Globus pallidus (tissue), 1 donor: ENCODE results near the gene GPER1.
"Not testable (repeated sequence)": the region's sequence is repeated elsewhere in the genome, so short reads cannot be mapped to it uniquely, and the experiment has no call there.

ENCODE experiments used
- DNase-seq: peaks from one replicate; pipeline ENCODE4 v3.0.0-alpha.2; 2015; ENCODE audit warnings: low spot score

Gene GPER1

GRCh38 chr7:1103789-1104515 lies 16.0 kb downstream of the GPER1 start:
- DNase-seq = no peak

GRCh38 chr7:1104516-1105179 lies 16.7 kb downstream of the GPER1 start:
- no peak for DNase-seq

DNA sequence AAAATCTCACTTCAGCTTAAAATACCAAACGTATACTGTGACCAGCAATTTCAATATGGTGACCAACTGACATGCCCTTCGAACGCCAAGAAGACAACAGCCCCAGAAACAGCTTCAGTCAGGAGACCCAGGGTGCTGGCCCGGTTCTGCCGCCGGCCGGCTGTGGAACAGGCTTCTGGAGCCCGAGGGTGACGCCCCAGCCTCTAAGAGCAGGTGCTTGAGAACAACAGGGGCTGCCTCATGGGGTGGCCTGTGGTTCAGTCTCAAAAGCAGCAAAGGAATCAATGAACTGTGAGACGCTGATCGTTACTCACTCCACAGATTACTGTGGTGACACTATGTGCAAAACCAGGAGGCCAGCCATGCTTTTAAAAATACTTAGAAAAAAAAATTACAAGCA lies 17.3 kb downstream of the GPER1 start:
- DNase-seq = no peak

DNA sequence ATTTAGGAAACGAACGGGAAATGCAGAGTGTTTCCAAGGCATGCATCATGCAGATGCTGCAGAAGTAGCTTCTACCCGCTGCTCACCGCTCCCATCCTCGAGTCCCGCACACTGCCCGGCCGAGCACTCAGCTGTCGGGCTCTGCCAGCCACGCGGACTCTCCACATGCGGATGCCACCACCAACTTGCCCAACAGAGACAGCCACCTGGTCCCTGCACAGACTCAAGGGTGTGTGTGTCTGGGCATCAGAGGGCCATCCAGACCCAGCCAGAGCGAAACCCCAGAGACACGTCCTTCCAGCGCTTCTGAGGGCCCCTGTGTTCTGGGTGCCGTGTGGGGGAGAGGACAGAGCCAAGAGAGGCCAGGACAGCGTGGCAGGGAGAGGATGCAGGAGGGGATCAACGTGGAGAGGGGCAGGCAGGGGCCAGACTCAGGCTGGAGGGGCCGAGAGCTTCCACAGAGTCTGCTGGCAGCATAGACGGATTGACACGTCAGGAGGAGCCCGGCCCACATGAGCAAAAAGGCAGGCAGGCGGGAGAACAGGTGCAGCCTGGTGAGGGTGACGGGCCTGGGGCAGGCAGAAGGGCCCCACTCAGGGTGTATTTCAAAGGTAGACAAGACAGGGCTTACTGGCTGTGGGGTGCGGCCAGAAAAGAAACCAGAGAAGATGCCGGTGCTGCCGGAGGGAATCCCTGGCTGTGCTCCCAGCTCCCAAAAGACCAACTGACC lies 18.3 kb downstream of the GPER1 start:
- no peak for DNase-seq

- DNase-seq = no peak
Measured at GRCh38 chr7:1106793-1107421, 19.0 kb downstream of the GPER1 start.

GRCh38 chr7:1108264-1108920 lies 20.5 kb downstream of the GPER1 start:
- no peak for DNase-seq

GRCh38 chr7:1109581-1110310 lies 21.8 kb downstream of the GPER1 start:
- DNase-seq = no peak

GRCh38 chr7:1110358-1110757 lies 22.4 kb downstream of the GPER1 start:
- no peak for DNase-seq

- DNase-seq = no peak
Measured at GRCh38 chr7:1111156-1111555, 23.2 kb downstream of the GPER1 start.

GRCh38 chr7:1112109-1112508 lies 24.2 kb downstream of the GPER1 start:
- no peak for DNase-seq

DNA sequence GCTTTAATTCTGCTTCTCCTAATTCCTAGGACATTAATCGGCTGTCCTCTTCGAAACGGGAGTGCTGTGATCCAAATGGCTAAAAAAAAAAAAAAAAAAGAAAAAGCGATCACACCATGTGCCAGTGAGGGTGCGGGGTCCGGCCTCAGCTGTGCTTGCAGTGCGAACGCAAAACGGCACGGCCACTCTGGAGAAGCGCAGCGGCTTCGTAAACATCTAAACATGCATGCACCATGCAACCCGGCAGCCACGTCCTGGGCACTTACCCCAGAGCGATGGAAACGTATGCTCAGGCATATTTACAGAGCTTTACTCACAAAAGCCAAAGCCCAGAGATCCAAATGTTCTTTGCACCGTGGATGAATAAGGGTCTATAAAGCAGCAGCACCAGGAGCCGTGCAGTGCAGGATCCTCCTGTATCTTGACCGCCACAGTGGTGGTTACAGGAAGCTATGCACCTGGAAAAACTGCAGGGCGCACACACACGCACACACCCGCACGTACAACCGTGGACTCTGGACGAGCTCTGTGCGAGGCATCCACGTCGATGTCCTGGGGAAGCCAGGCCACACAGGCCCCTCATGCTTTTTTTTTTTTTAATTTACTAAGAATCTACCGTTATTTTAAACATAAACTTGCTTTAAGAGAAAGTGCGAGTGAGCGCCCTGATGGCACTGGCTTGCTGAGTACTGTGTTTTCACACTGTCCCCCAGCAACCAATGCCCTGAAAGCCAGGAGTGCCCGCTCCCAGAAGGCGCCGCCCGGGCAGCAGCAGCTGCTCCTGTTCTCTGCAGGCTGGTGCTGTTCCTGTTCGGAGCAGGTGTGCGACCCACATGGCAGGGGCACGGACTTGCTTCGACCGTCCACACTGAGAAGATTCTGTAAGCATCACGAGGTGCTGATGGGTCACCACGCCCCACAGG lies 25.0 kb downstream of the GPER1 start:
- DNase-seq = no peak

- no peak for DNase-seq
Measured at GRCh38 chr7:1113548-1113885, 25.6 kb downstream of the GPER1 start.

DNA sequence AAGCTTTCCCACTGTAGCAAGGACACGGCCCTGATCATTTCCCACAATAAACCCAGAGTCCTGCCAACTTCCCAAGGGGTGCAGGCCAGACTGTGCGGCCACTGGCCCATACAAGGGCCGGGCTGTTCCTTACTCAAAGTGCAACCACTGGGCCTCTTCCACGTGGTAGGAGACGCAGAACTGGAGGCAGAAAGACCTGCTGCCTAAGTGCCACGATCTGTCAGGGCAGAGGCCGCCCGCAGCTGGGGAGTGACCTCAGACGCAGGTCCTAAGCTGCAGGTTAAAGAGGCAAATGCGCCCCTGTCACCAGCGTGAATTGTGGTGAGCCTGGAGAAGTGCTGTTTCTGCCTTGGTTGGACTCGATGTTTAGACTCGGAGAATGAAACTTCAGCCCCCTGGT lies 26.2 kb downstream of the GPER1 start:
- DNase-seq = no peak

GRCh38 chr7:1114505-1114904 lies 26.6 kb downstream of the GPER1 start:
- DNase-seq = no peak

DNA sequence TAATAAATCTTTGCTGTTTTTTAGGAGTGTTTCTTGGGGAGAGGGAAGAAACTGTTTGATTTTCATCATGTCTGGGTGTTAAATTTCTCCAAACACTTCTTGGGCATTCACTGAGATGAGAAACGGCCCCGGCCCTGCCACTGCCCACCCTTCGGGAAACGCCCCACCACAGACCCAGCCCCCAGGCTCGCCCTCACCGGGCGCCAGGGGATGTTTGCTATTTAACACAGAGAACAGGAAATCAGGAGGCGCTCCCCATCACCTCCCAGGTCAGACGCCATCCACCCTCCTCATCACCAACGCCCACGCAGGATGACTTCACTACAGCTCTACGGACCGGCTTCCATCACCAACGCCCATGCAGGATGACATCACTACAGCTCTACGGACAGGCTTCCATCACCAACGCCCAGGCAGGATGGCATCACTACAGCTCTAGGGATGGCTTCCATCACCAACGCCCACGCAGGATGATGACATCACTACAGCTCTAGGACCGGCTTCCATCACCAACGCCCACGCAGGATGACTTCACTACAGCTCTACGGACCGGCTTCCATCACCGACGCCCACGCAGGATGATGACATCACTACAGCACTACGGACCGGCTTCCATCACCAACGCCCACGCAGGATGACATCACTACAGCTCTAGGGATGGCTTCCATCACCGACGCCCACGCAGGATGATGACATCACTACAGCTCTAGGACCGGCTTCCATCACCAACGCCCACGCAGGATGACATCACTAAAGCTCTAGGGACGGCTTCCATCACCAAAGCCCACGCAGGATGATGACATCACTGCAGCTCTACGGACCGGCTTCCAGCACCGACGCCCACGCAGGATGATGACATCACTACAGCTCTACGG lies 27.5 kb downstream of the GPER1 start:
- DNase-seq = not testable (repeated sequence)

- DNase-seq = not testable (repeated sequence)
Measured at GRCh38 chr7:1116383-1117008, 28.6 kb downstream of the GPER1 start.

- DNase-seq = no peak
Measured at GRCh38 chr7:1117321-1117928, 29.5 kb downstream of the GPER1 start.

DNA sequence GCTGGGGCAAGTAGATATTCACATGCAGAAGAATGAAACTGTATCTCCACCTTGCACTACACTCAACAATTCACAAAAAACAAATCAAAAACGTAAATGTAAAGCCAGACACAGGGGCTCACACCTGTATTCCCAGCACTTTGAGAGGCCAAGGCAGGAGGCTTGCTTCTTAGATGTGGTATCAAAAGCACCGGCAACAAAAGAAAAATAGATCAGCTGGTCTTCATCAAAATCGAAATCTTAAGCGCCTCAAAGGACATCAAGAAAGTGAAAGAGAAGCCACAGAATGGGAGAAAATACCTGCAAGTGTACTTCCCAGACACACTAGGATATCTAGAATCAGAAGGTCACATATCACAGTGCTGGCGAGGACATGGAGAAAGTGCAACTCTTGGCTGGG lies 31.3 kb downstream of the GPER1 start:
- DNase-seq = no peak

GRCh38 chr7:1120791-1121190 lies 32.9 kb downstream of the GPER1 start:
- DNase-seq = no peak
